Measurements from ENCODE around the gene TCP10L. TPM values are rescaled to one million over a fixed set of nuclear protein-coding genes. Genes with fewer than 3 reads are reported as not detected.
"Not testable (repeated sequence)": the region's sequence is repeated elsewhere in the genome, so short reads cannot be mapped to it uniquely, and the experiment has no call there.

Gene TCP10L
- total RNA-seq, 4 donors from 2014 or later: 1.0 to 10.3 (median 2.4) TPM

- no peak overlapping the region for H3K27ac ChIP-seq
- no peak for TF ChIP-seq POLR2A (IDR thresholded peaks at IDR 0.05)
- no peak for TF ChIP-seq EP300 (IDR thresholded peaks at IDR 0.05)
- no peak for TF ChIP-seq CTCF (IDR thresholded peaks at IDR 0.05)
- no peaks in the 10 kb centered on the region for H3K4me1 ChIP-seq
- H3K36me3 ChIP-seq: no peaks in the 10 kb centered on the region
- 94 to 96% methylated on average over 7 of the region's 7 CpGs for WGBS, 2 donors
- no peaks in the 10 kb centered on the region for H3K27me3 ChIP-seq
- no peak for DNase-seq (ENCODE audit: low spot score in 2 of 2)
- no peaks in the 10 kb centered on the region for H3K9me3 ChIP-seq
- H3K4me3 ChIP-seq: no peak overlapping the region
These were observed 51.7 kb downstream of the TCP10L start for GRCh38 chr21:32533611-32534010.

- Histone ChIP-seq H3K9me3 (no peaks in the 10 kb centered on the region), H3K4me3 (no peak overlapping the region), H3K4me1 (no peaks in the 10 kb centered on the region), H3K27me3 (no peaks in the 10 kb centered on the region), H3K36me3 (no peaks in the 10 kb centered on the region), H3K27ac (no peak overlapping the region)
- 85 to 89% methylated on average over 4 of the region's 4 CpGs for WGBS, 2 donors
- DNase-seq (ENCODE audit: low spot score in 2 of 2): no peak
- no peak for TF ChIP-seq EP300 (IDR thresholded peaks at IDR 0.05)
- no peak for TF ChIP-seq CTCF (IDR thresholded peaks at IDR 0.05)
- no peak for TF ChIP-seq POLR2A (IDR thresholded peaks at IDR 0.05)
These were observed 52.3 kb downstream of the TCP10L start for GRCh38 chr21:32533053-32533452.

- 67 to 79% methylated on average over 6 of the region's 6 CpGs for WGBS, 2 donors
- no peaks in the 10 kb centered on the region for H3K27me3 ChIP-seq
- no peaks in the 10 kb centered on the region for H3K4me1 ChIP-seq
- no peaks in the 10 kb centered on the region for H3K36me3 ChIP-seq
- DNase-seq (ENCODE audit: low spot score in 2 of 2): no peak
- TF ChIP-seq CTCF (IDR thresholded peaks at IDR 0.05): no peak
- TF ChIP-seq EP300 (IDR thresholded peaks at IDR 0.05): no peak
- no peak for TF ChIP-seq POLR2A (IDR thresholded peaks at IDR 0.05)
- no peak overlapping the region for H3K27ac ChIP-seq
- H3K4me3 ChIP-seq: no peak overlapping the region
- H3K9me3 ChIP-seq: no peaks in the 10 kb centered on the region
These were observed 52.7 kb downstream of the TCP10L start for GRCh38 chr21:32532636-32533035.

- not testable (repeated sequence) for H3K4me1 ChIP-seq; H3K4me3 ChIP-seq; H3K9me3 ChIP-seq; H3K27me3 ChIP-seq; H3K27ac ChIP-seq; DNase-seq (ENCODE audit: low spot score in 2 of 2); H3K36me3 ChIP-seq
- 86 to 93% methylated on average over 3 of the region's 3 CpGs for WGBS, 2 donors
These were observed 53.8 kb downstream of the TCP10L start for GRCh38 chr21:32531561-32531960.

- WGBS, 2 donors: 84 to 88% methylated on average over 7 of the region's 7 CpGs
- DNase-seq (ENCODE audit: low spot score in 2 of 2); H3K4me1 ChIP-seq; H3K4me3 ChIP-seq; H3K27me3 ChIP-seq; H3K9me3 ChIP-seq; H3K36me3 ChIP-seq; H3K27ac ChIP-seq: not testable (repeated sequence)
These were observed 54.5 kb downstream of the TCP10L start for GRCh38 chr21:32530809-32531208.

- no peaks in the 10 kb centered on the region for H3K9me3 ChIP-seq
- no peak for DNase-seq (ENCODE audit: low spot score in 2 of 2)
- peaks cover 0 to 6% (median 0%) of the 10 kb centered on the region in 4 donors for H3K4me1 ChIP-seq
- no peaks in the 10 kb centered on the region for H3K27me3 ChIP-seq
- TF ChIP-seq EP300 (IDR thresholded peaks at IDR 0.05) (no peak), POLR2A (IDR thresholded peaks at IDR 0.05) (no peak), CTCF (IDR thresholded peaks at IDR 0.05) (no peak)
- H3K36me3 ChIP-seq: no peaks in the 10 kb centered on the region
- H3K27ac ChIP-seq: no peak overlapping the region
- no peak overlapping the region for H3K4me3 ChIP-seq
- WGBS, 2 donors: 76 to 79% methylated on average over 4 of the region's 4 CpGs
These were observed 55.6 kb downstream of the TCP10L start for GRCh38 chr21:32529679-32530078.

Measured in tibial nerve (tissue), 4 donors.